Fibroblast of the conjunctiva (primary cell): Measurements from ENCODE around the gene PSMC6.

Experiments used
- DNase-seq: peaks from one replicate; pipeline ENCODE4 v3.0.0-alpha.2; 2010; ENCODE audit warnings: low read depth

PSMC6 gene

GRCh38 chr14:52706724-52707706, at the start of gene PSMC6:
TSS of gene PSMC6 (plus strand) at chr14:52707200. CDS start at chr14:52707220, 20 bp downstream.
- DNase-seq: peak; percentile 80

DNA sequence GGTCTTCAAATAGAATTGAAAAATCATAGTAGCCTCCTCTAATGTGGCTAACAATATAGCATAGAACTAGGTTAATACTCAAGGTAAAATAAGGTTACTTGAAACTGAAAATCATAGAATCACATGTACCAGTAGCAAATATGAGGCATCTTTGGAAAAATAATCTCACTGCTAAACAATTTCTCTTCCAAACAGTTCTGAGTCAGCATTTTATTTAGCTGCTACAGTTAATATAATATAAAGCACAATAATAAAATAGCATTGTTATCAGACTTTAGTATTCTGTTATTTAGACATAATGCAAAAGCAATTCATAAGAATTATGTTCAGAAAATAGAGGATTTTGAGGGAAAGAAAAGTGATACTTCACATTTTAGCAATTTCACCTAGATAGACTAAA, 46.7 kb upstream of the PSMC6 start:
- DNase-seq: no peak

DNA sequence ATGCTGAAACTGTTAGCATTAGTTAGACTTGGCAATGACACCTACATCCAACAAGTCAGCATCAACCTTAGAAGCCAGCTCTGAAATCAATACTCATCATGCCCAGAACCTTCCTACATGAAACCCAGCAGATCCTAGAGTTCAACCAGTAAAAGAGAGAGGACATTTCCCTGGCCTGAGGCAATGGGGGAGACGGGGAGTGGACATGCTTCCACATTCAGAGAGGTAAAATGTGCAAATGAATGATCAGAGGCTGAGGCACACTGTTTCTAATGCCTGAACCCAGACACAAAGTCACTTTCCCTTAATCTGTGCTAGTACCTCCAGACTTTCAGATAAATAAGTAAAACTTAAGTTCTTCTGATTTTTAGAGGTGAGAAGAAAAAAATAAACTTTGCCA, 46.2 kb upstream of the PSMC6 start:
- DNase-seq: no peak

GRCh38 chr14:52661314-52661713, 45.7 kb upstream of the PSMC6 start:
- no peak for DNase-seq

GRCh38 chr14:52663850-52664249, 43.1 kb upstream of the PSMC6 start:
- no peak for DNase-seq

DNA sequence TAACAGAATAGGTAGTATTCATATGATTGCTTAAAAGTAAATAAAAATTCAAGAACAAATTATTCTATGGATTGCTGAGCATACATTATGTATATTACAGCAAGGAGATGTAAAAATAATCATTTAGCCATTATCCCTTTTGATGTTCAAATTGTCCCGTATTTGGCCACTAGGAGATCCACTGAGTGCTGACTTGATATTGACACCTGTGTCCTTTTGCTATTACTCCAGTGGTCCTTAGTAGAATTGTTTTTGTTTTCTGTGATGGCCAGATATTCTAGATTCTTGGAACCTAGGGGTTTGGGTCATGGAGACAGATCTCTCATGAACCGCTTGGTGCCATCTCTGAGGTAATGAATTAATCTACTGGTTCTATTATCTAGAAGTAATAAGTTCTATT, 28.4 kb upstream of the PSMC6 start:
- DNase-seq: no peak

DNA sequence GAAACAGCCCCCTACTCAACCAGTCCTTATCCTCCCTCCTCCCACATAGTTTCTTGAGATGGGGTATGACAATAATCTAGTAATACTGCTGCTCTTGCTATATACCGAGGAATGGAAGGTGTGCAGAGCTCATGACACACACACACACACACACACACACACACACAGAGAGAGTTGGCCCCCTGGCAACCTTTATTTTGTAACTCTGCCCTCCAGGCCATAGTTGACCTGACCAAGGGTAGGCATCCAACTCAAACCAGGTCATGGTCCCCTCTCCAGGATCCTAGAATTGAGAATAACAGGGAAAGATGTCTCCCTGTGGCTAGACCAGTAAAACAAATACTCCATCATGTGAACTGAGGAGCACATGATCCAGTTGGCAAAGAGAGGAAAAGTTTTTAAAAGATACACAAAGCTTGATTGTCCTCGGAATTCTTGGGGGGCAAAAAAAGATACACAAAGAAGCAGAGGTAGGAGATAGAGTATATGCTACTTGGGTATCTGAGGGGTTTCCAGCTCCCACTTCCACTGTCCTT, 22.9 kb upstream of the PSMC6 start:
- DNase-seq: no peak

- no peak for DNase-seq
Measured at GRCh38 chr14:52686176-52686575, 20.8 kb upstream of the PSMC6 start.

- DNase-seq: no peak
Measured at GRCh38 chr14:52690983-52691760, 15.8 kb upstream of the PSMC6 start.

- peak; percentile 17 for DNase-seq
Measured at GRCh38 chr14:52692248-52692962, 14.6 kb upstream of the PSMC6 start.

GRCh38 chr14:52693036-52693435, 14.0 kb upstream of the PSMC6 start:
- no peak for DNase-seq

GRCh38 chr14:52693532-52693931, 13.5 kb upstream of the PSMC6 start:
- DNase-seq: no peak

GRCh38 chr14:52694761-52695480, 12.1 kb upstream of the PSMC6 start:
- DNase-seq: peak; percentile 12

DNA sequence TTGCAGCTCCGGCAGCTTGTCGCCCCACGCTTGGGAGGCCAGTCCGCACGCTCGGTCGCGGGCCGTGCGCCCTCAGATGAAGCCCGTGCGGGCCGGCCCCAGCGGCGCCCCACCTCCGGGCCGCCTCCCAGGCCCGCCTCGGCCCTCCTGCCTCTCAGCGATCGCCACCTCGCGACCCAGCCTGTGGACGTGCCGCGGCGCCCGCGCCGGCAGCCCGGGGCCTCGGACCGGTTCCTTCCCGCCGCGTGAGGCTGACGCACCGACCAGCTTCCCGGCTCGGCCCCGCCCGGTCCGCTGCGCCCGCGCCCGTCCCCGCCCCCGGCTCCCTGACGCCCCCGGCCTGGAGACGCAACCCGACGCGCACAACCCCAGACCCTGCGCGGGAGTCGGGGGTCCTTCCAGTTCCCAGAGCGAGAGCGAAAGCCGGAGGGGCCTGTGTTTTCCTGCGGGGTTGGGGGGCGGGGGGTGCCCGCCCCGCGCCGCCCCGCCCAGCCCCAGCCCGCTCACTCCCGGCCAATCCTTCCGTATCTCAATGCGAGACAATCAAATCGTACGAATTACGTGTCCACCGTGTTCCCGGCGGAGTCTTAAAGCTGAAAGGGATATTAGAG, 11.4 kb upstream of the PSMC6 start, which contains the start of gene ERO1A:
Gene ERO1A (minus strand): TSS at position 78 of the 611 bp plus-strand sequence. CDS start 77 bp downstream, at position 1.
- DNase-seq: peak; percentile 53

GRCh38 chr14:52700701-52701172, 6.3 kb upstream of the PSMC6 start:
- no peak for DNase-seq

GRCh38 chr14:52701223-52701622, 5.8 kb upstream of the PSMC6 start:
- no peak for DNase-seq

DNA sequence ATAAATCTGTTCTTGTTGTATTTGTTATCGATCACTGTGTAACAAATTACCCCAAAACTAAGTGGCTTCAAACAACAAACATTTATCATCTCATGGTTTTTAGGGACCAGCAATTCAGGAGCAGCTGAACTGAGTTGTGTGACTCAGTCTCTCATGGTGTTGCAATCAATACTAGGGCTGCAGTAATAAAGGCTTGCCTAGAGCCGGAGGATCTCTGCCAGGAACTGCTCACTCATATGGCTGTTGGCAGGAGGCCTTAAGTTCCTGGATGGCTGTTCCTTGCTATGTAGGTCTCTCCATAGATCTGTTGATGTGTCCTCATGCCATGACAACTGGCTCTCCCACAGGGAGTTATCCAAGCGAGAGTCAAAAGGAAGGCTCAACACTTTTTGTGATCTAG, 3.8 kb upstream of the PSMC6 start:
- DNase-seq: peak; percentile 98

GRCh38 chr14:52703664-52704063, 3.3 kb upstream of the PSMC6 start:
- no peak for DNase-seq

DNA sequence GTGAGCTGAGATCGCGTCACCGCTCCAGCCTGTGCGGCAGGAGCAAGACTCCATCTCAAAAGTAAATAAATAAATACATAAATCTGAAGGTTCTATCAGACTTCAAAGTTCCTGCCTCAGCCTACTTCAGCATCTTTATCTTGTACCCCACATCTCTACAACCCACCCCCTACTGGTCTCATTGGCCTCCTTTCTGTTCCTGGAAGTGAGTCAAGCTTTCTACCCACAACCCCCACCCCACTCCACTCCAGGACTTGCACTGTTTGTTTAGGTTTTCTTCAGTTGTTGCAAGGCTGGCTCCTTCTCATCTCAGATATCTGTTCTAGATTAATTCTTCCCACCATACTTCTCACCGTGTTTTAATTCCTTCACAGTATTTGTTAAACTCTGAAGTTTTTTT, 714 bp upstream of the PSMC6 start:
- peak; percentile 12 for DNase-seq

DNA sequence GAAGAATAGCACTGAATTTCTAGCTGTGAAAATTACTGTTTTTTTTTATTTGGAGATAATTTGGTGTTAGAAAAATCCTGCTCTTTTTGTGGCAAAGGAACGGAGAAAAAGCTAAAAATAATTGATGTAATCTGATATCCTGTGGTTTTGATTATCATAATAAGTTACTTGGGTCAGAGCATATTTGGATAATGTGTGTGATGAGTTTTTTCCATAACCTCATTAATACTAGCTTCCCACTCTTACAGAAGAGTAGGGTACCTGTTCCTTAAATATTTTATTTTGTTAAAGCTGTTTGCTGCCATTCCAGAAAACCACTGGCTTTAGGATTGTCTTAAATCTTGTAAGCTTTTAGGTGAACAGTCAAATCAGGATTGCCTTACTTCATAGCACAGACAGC, 4.7 kb downstream of the PSMC6 start:
- no peak for DNase-seq

DNA sequence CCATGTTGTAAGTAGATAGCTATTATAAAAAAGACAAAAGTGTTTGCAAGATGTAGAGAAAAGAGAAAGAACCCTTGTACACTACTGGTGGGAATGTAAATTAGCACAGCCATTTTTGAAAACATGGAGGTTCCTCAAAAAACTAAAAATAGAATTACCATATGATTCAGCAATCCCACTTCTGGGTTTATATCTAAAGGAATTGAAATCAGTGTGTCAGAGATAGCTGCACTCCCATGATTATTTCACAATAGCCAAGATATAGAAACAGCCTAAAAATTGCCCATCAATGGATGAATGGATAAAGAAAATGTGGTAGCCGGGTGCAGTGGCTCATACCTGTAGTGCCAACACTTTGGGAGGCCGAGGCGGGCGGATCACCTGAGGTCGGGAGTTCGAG, 9.2 kb downstream of the PSMC6 start:
- DNase-seq: no peak
